ENCODE measurements around the gene ZNF507.
"Not testable (repeated sequence)": the region's sequence is repeated elsewhere in the genome, so short reads cannot be mapped to it uniquely, and the experiment has no call there.

Gene ZNF507

GRCh38 chr19:32415246-32415645 is 69.8 kb downstream of the ZNF507 start:
- no peak for DNase-seq (ENCODE audit: low spot score)

DNA sequence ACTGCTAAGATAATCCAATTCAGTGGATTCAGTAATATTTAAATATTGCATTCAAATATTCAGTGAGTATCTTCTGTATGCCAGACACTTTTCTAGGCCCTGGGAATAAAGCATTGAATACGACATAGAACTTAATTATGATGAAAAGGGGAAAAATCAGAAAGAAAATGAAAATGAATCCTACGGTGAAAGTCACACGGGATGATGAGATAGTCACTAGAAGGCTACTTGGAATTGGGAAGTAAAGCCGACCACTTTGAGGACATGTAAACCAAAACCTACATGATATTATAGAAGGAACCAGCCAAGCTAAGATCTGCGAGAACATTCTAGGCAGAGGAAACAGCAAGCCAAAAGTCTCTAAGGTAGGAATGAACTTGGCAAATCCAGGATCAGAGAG is 70.3 kb downstream of the ZNF507 start:
- DNase-seq (ENCODE audit: low spot score) = no peak

DNA sequence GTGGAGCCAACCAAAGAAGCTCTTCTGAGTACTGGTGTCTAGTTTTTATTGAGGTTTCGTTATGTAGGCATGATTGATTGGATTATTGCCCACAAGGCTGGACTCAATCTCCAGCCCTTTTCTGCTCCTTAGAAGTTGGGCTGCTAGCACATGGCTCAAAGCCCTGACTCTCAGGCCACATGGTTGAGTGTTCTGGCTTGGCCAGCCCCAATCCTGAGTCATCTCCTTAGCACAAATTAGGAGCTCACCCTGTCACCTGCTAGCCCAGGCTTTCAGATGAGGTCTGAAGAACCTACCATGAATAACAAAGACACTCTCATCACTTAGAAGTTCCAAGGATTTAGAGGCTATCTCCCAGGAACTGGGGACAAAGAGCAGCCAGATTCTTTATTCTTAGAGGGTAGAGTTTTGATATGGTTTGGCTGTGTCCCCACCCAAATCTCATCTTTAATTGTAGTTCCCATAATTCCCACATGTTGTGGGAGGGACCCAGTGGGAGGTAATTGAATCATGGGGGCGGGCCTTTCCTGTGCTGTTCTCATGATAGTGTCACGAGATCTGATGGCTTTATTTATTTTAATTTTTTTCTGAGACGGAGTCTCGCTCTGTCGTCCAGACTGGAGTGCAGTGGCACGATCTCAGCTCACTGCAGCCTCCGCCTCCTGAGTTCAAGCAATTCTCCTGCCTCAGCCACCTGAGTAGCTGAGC is 71.5 kb downstream of the ZNF507 start:
- peak; percentile 60 for DNase-seq (ENCODE audit: low spot score)

GRCh38 chr19:32418155-32418554 is 72.7 kb downstream of the ZNF507 start:
- no peak for DNase-seq (ENCODE audit: low spot score)

GRCh38 chr19:32421589-32422361 is 76.4 kb downstream of the ZNF507 start:
- DNase-seq (ENCODE audit: low spot score) = no peak

GRCh38 chr19:32422435-32422834 is 77.0 kb downstream of the ZNF507 start:
- no peak for DNase-seq (ENCODE audit: low spot score)

DNA sequence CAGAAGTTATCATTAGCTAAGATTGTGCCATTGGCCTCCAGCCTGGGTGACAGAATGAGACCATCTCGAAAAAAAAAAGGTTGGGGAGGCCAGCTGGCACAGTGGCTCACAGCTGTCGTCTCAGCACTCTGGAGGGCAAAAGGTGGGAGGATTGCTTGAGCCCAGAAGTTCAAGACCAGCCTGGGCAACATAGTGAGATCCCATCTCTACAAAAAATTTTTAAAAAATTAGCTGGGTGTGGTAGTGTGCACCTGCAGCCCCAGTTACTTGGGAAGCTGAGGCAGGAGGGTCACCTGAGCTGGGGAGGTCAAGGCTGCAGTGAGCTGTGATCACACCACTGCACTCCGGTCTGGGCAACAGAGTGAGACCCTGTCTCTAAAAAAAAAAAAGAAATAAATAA is 78.5 kb downstream of the ZNF507 start:
- DNase-seq (ENCODE audit: low spot score) = not testable (repeated sequence)

DNA sequence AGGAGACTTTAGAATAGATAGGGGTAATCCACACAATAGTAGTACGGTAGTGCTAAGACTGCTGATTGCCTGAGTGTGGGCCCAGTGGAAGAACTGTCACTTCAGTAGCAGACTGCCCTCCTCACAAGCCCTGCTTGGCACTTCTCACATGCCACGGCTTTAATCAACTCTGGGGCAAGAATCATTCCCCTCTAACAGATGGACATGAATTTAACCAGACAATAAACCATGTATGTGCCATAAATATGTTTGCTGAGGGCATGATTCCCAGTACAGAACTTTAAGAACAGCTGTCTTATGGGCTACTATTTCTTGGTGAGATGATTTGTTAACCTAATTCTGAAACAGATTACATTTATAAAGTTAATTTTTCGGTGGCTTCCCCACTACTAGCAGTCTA is 82.1 kb downstream of the ZNF507 start:
- no peak for DNase-seq (ENCODE audit: low spot score)

- DNase-seq (ENCODE audit: low spot score) = no peak
These were observed 91.3 kb downstream of the ZNF507 start for GRCh38 chr19:32436692-32437091.

- DNase-seq (ENCODE audit: low spot score) = no peak
These were observed 91.7 kb downstream of the ZNF507 start for GRCh38 chr19:32437096-32437495.
